Neural cell (in vitro differentiated cells): ENCODE measurements around the gene PDE8A. TPM values are rescaled to one million over a fixed set of nuclear protein-coding genes. Genes with fewer than 3 reads are reported as not detected.

Experiments
- H2AFZ ChIP-seq: fragments of 200-600, 300-800 bp; sonication (generic), shearing (Covaris generic); 2 replicates; pipeline ENCODE4 v1.6.0; 2014; ENCODE audit warnings: low read depth, mild to moderate bottlenecking, antibody characterized with exemption, low read length, moderate library complexity
- H3F3A ChIP-seq: fragments of 200-600 bp; shearing (Covaris generic); 2 replicates; pipeline ENCODE4 v1.6.1; 2016; ENCODE audit warnings: mild to moderate bottlenecking, moderate library complexity, mixed read lengths, antibody characterized with exemption, low read length; ENCODE audit not compliant: insufficient read depth, poor library complexity, severe bottlenecking
- H3K27ac ChIP-seq: fragments of 200-600, 300-800 bp; sonication (generic), shearing (Covaris generic); 2 replicates; pipeline ENCODE4 v1.5.1; 2014; ENCODE audit warnings: mild to moderate bottlenecking, low read length, moderate library complexity
- H3K27me3 ChIP-seq: fragments of 300-800, 200-600 bp; sonication (generic), shearing (Covaris generic); 2 replicates; pipeline ENCODE4 v1.6.0; 2014; ENCODE audit warnings: mild to moderate bottlenecking, low read depth, low read length, moderate library complexity; ENCODE audit not compliant: insufficient read depth
- H3K36me3 ChIP-seq: fragments of 300-800, 200-600 bp; sonication (generic), shearing (Covaris generic); 2 replicates; pipeline ENCODE4 v1.5.1; 2014; ENCODE audit warnings: mild to moderate bottlenecking, antibody characterized with exemption, low read length, moderate library complexity; ENCODE audit not compliant: insufficient read depth
- H3K4me2 ChIP-seq: fragments of 300-800, 200-600 bp; sonication (generic), shearing (Covaris generic); 2 replicates; pipeline ENCODE4 v1.6.0; 2014; ENCODE audit warnings: mild to moderate bottlenecking, low read length
- H3K4me3 ChIP-seq: fragments of 300-800, 200-600 bp; sonication (generic), shearing (Covaris generic); 2 replicates; pipeline ENCODE4 v1.5.1; 2014; ENCODE audit warnings: mild to moderate bottlenecking, low read length, moderate library complexity
- H3K79me2 ChIP-seq: fragments of 200-600 bp; shearing (Covaris generic); replicated peaks from 2 replicates; pipeline ENCODE4 v1.6.0; 2014; ENCODE audit warnings: mild to moderate bottlenecking, low read length, moderate library complexity; ENCODE audit not compliant: insufficient read depth
- H3K9ac ChIP-seq: fragments of 300-800, 200-600 bp; sonication (generic), shearing (Covaris generic); 2 replicates; pipeline ENCODE4 v1.6.1; 2016; ENCODE audit warnings: mild to moderate bottlenecking, low read length, mixed read lengths
- H3K9me2 ChIP-seq: fragments of 200-600 bp; shearing (Covaris generic); 2 replicates; pipeline ENCODE4 v1.6.1; 2016; ENCODE audit warnings: mild to moderate bottlenecking, low read length, mixed read lengths; ENCODE audit not compliant: insufficient read depth
- H3K9me3 ChIP-seq: fragments of 200-600, 300-800 bp; sonication (generic), shearing (Covaris generic); 2 replicates; pipeline ENCODE4 v1.6.1; 2016; ENCODE audit warnings: mild to moderate bottlenecking, mixed run types, low read length, moderate library complexity, mixed read lengths
- H4K20me1 ChIP-seq: fragments of 200-600 bp; shearing (Covaris generic); 2 replicates; pipeline ENCODE4 v1.6.1; 2016; ENCODE audit warnings: mild to moderate bottlenecking, mixed run types; ENCODE audit not compliant: insufficient read depth
- CTCF ChIP-seq: fragments of 450-650 bp; IDR thresholded peaks from 2 replicates; pipeline ENCODE4 v1.5.1; 2014; ENCODE audit warnings: antibody characterized with exemption, mild to moderate bottlenecking, moderate library complexity; ENCODE audit not compliant: poor library complexity, severe bottlenecking
- EP300 ChIP-seq: fragments of 450-650 bp; conservative IDR thresholded peaks from 2 replicates; pipeline ENCODE4 v1.6.1; 2014; ENCODE audit warnings: antibody characterized with exemption, mild to moderate bottlenecking, moderate library complexity; ENCODE audit not compliant: poor library complexity, severe bottlenecking
- EZH2 ChIP-seq: fragments of 200-600, 300-800 bp; shearing (Covaris generic), sonication (generic); IDR thresholded peaks from 2 replicates; pipeline ENCODE4 v1.6.1; 2014; ENCODE audit warnings: antibody characterized with exemption, low read length, borderline replicate concordance, mild to moderate bottlenecking; ENCODE audit not compliant: insufficient read depth, poor library complexity, severe bottlenecking
- MXI1 ChIP-seq: fragments of 450-650 bp; conservative IDR thresholded peaks from 2 replicates; pipeline ENCODE4 v1.6.1; 2014; ENCODE audit warnings: antibody characterized with exemption, mild to moderate bottlenecking; ENCODE audit not compliant: poor library complexity, severe bottlenecking
- POLR2AphosphoS5 ChIP-seq: IDR thresholded peaks from 2 replicates; pipeline ENCODE4 v1.6.1; 2012
- RAD21 ChIP-seq: fragments of 450-650 bp; conservative IDR thresholded peaks from 2 replicates; pipeline ENCODE4 v1.6.1; 2014; ENCODE audit warnings: antibody characterized with exemption, mild to moderate bottlenecking, moderate library complexity
- REST ChIP-seq: IDR thresholded peaks from 2 replicates; pipeline ENCODE4 v1.6.1; 2012; ENCODE audit warnings: borderline replicate concordance
- SMC3 ChIP-seq: fragments of 450-650 bp; conservative IDR thresholded peaks from 2 replicates; pipeline ENCODE4 v1.6.1; 2014; ENCODE audit warnings: antibody characterized with exemption, mild to moderate bottlenecking, moderate library complexity; ENCODE audit not compliant: poor library complexity
- TAF1 ChIP-seq: IDR thresholded peaks from 2 replicates; pipeline ENCODE4 v1.6.1; 2012; ENCODE audit warnings: low read depth
- polyA plus RNA-seq: library from polyadenylated mRNA; depleted of rRNA; stranded (reverse); fragments of >200 nt; gene quantifications from 2 replicates; pipeline ENCODE4 v1.2.3, GENCODE V29; 2014

PDE8A gene
- polyA plus RNA-seq, 1 donor from 2014 or later = 13.2 TPM

DNA sequence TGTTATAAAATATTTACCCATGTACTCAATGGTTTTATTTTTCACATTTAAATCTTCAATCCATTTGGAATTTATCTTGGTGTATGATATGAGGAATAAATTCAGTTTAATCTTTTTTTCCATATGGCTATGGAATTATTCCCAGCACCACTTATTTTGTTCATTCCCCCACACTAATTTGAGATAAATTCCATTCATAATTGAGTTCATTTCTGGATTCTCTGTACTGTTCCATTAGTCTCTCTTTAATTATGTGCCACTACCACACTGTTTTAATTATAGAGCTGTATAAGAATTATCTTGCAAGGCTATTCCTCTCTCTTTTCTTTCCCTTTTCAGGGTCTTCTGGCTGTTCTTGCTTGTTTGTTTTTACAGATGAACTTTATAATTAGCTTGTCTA lies 34.6 kb downstream of the PDE8A start:
- Histone ChIP-seq H4K20me1 (no peaks in the 10 kb centered on the region), H3K9ac (no peak overlapping the region), H2AFZ (no peak overlapping the region), H3K79me2 (no peaks in the 10 kb centered on the region), H3K4me3 (no peak overlapping the region), H3K4me2 (no peak overlapping the region), H3K9me3 (no peaks in the 10 kb centered on the region), H3K27me3 (no peaks in the 10 kb centered on the region), H3F3A (no peaks in the 10 kb centered on the region), H3K27ac (no peak overlapping the region), H3K9me2 (no peaks in the 10 kb centered on the region), H3K36me3 (no peaks in the 10 kb centered on the region)
- no peak for TF ChIP-seq EP300
- TF ChIP-seq CTCF = no peak
- TF ChIP-seq POLR2AphosphoS5 = no peak
- no peak for TF ChIP-seq SMC3
- TF ChIP-seq REST = no peak
- TF ChIP-seq MXI1 = no peak
- no peak for TF ChIP-seq RAD21
- no peak for TF ChIP-seq EZH2

DNA sequence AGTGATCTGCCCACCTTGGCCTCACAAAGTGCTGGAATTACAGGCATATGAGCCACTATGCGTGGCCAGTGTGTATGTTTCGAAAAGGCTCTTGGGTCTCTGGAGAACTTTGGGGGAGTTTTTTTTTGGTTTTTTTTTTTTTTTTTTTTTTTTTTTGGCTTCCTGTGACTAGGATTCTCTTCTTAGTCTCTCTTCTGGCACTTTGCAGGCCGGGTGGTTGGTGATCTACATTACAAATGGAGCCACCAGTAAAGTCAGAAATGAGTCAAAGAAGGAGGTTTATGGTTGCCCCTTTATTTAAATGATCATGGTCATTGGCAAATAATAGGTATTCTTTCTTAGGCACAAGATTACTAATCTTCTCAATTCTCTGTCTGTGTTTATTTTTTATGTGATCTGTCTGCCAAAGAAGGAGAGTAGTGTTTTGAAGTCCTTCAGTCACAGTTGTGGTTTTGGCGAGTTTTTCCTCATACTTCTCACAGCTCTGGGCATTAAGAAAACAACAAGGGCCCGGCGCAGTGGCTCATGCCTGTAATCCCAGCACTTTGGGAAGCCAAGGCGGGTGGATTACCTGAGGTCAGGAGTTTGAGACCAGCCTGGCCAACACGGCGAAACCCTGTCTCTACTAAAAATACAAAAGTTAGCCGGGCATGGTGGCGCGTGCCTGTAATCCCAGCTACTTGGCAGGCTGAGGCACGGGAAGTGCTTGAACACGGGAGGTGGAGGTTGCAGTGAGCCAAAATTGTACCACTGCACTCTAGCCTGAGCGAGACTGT lies 38.3 kb downstream of the PDE8A start:
- no peaks in the 10 kb centered on the region for H3K9me3 ChIP-seq
- H3K4me2 ChIP-seq = no peak overlapping the region
- no peaks in the 10 kb centered on the region for H4K20me1 ChIP-seq
- H3K27ac ChIP-seq = no peak overlapping the region
- no peak overlapping the region for H3K4me3 ChIP-seq
- no peak overlapping the region for H2AFZ ChIP-seq
- no peaks in the 10 kb centered on the region for H3K79me2 ChIP-seq
- no peak overlapping the region for H3K9ac ChIP-seq
- no peaks in the 10 kb centered on the region for H3K27me3 ChIP-seq
- TF ChIP-seq RAD21 (no peak), REST (no peak), EP300 (no peak), POLR2AphosphoS5 (no peak), CTCF (no peak), EZH2 (no peak), TAF1 (no peak), SMC3 (no peak), MXI1 (no peak)
- no peaks in the 10 kb centered on the region for H3F3A ChIP-seq
- no peaks in the 10 kb centered on the region for H3K9me2 ChIP-seq
- no peaks in the 10 kb centered on the region for H3K36me3 ChIP-seq
